K562 (cell line): ENCODE data around the gene TVP23B. TPM values are rescaled to one million over a fixed set of nuclear protein-coding genes. Genes with fewer than 3 reads are reported as not detected.

ENCODE experiments used
- BACH1 ChIP-seq: fragments of 200-800 bp; sonication (Bioruptor generic); IDR thresholded peaks from 2 replicates; pipeline ENCODE4 v1.6.1; 2016; ENCODE audit warnings: missing genetic modification characterization, missing compliant biosample characterization
- FOXJ2 ChIP-seq: fragments of 200-800 bp; sonication (Bioruptor generic); IDR thresholded peaks from 2 replicates; pipeline ENCODE4 v1.6.1; 2016; ENCODE audit warnings: missing genetic modification characterization, missing compliant biosample characterization
- HDAC1 ChIP-seq, 2 experiments: fragments of 450-650 bp; IDR thresholded peaks; 2 replicates each; pipeline ENCODE4 v1.6.1; 2016 to 2017; ENCODE audit warnings: inconsistent platforms in 1 of 2, mild to moderate bottlenecking in 1 of 2, moderate library complexity in 1 of 2
- ZFPM2 ChIP-seq: fragments of 250-450 bp; sonication (Bioruptor Pico); IDR thresholded peaks from 2 replicates; pipeline ENCODE4 v1.5.1; 2022; ENCODE audit warnings: mild to moderate bottlenecking
- polyA plus RNA-seq, 8 experiments: library from polyadenylated mRNA; depleted of rRNA in 4 of 8; stranded (reverse) in 5 of 8; unstranded in 3 of 8; fragments of >200 nt; fragmentation: Nextera tagmentation in 2 of 8; fragmentation: Illumina TruSeq in 1 of 8; extraction: Ambion mirVana in 2 of 8; extraction: Trizol in 1 of 8; gene quantifications; 2 replicates each; pipeline versions ENCODE4 v1.2.1 to v1.2.3, GENCODE V29; 2011 to 2014; ENCODE audit warnings: inconsistent platforms in 1 of 8, missing spikeins in 1 of 8
- total RNA-seq, 7 experiments: library from RNA; depleted of rRNA in 6 of 7; stranded (reverse); fragments of >200 nt in 6 of 7; fragmentation: Illumina TruSeq in 2 of 7; extraction: Trizol in 2 of 7; gene quantifications; 2 replicates each; pipeline versions ENCODE4 v1.2.1 to v1.2.3, GENCODE V29; 2011 to 2021; ENCODE audit warnings: low replicate concordance in 1 of 7

TVP23B gene
- total and polyA plus RNA-seq, 9 of the 15 experiments (the other 6 are each of a cell fraction or from before 2014, with no cell fraction given), result 10.4 to 52.8 (median 15.8) TPM

- TF ChIP-seq FOXJ2 (no peak), ZFPM2 (CRISPR knock-in tag) (no peak), BACH1 (tag) (no peak), HDAC1 (IDR thresholded peaks at IDR 0.05) (0 out of 4 replicates have a peak, but pooled peaks of 1 of the 2 experiments have one; percentile 11)
Measured at GRCh38 chr17:18855831-18856569, 75.0 kb downstream of the TVP23B start (continued).

Other genes with a start within 250 kb of the TVP23B start
- gene TBC1D28, start 136.8 kb upstream of the TVP23B start, total RNA-seq (2014; rRNA removed), result not detected in 2 replicates
- not detected in 2 replicates for gene TBC1D28, start 136.8 kb upstream of the TVP23B start, total RNA-seq (2014; rRNA removed; fragmentation: Illumina TruSeq; extraction: Trizol)
- gene TBC1D28, start 136.8 kb upstream of the TVP23B start, total RNA-seq (2015; rRNA removed; fragmentation: Illumina TruSeq; extraction: Trizol), result not detected in 2 replicates
- gene TBC1D28, start 136.8 kb upstream of the TVP23B start, total RNA-seq (2021), result not detected in 2 replicates
- not detected in 2 replicates for gene TBC1D28, start 136.8 kb upstream of the TVP23B start, polyA plus RNA-seq (2011; rRNA removed)
- gene TBC1D28, start 136.8 kb upstream of the TVP23B start, polyA plus RNA-seq (2014; fragmentation: Illumina TruSeq; extraction: Trizol), result not detected in 2 replicates
- not detected for gene TBC1D28, start 136.8 kb upstream of the TVP23B start, polyA plus RNA-seq (2014; fragmentation: Nextera tagmentation; extraction: Ambion mirVana)
- 0.07 TPM in 1 of 2 replicates, not detected in the other for gene TBC1D28, start 136.8 kb upstream of the TVP23B start, polyA plus RNA-seq (2014; rRNA removed)
- gene FOXO3B, start 98.9 kb upstream of the TVP23B start, total RNA-seq (2014; rRNA removed), result 2.7 and 3.8 TPM in 2 replicates
- 1.1 and 1.3 TPM in 2 replicates for gene FOXO3B, start 98.9 kb upstream of the TVP23B start, total RNA-seq (2014; rRNA removed; fragmentation: Illumina TruSeq; extraction: Trizol)
- 1.6 and 1.8 TPM in 2 replicates for gene FOXO3B, start 98.9 kb upstream of the TVP23B start, total RNA-seq (2015; rRNA removed; fragmentation: Illumina TruSeq; extraction: Trizol)
- 3.9 and 5.2 TPM in 2 replicates for gene FOXO3B, start 98.9 kb upstream of the TVP23B start, total RNA-seq (2021)
- gene FOXO3B, start 98.9 kb upstream of the TVP23B start, polyA plus RNA-seq (2011; rRNA removed), result 2.4 and 4.0 TPM in 2 replicates
- 3.9 and 5.0 TPM in 2 replicates for gene FOXO3B, start 98.9 kb upstream of the TVP23B start, polyA plus RNA-seq (2014; fragmentation: Illumina TruSeq; extraction: Trizol)
- under 1 TPM; 0.25 to 0.41 TPM for gene FOXO3B, start 98.9 kb upstream of the TVP23B start, polyA plus RNA-seq (2014; fragmentation: Nextera tagmentation; extraction: Ambion mirVana)
- gene FOXO3B, start 98.9 kb upstream of the TVP23B start, polyA plus RNA-seq (2014; rRNA removed), result 2.4 TPM in 2 replicates
- gene FBXW10, start 37.1 kb upstream of the TVP23B start, total RNA-seq (2014; rRNA removed), result not detected in 2 replicates
- not detected in 2 replicates for gene FBXW10, start 37.1 kb upstream of the TVP23B start, total RNA-seq (2014; rRNA removed; fragmentation: Illumina TruSeq; extraction: Trizol)
- not detected in 2 replicates for gene FBXW10, start 37.1 kb upstream of the TVP23B start, total RNA-seq (2015; rRNA removed; fragmentation: Illumina TruSeq; extraction: Trizol)
- gene FBXW10, start 37.1 kb upstream of the TVP23B start, total RNA-seq (2021), result not detected in 2 replicates
- gene FBXW10, start 37.1 kb upstream of the TVP23B start, polyA plus RNA-seq (2011; rRNA removed), result not detected in 2 replicates
- not detected in 2 replicates for gene FBXW10, start 37.1 kb upstream of the TVP23B start, polyA plus RNA-seq (2014; fragmentation: Illumina TruSeq; extraction: Trizol)
- gene FBXW10, start 37.1 kb upstream of the TVP23B start, polyA plus RNA-seq (2014; fragmentation: Nextera tagmentation; extraction: Ambion mirVana), result not detected
- not detected in 2 replicates for gene FBXW10, start 37.1 kb upstream of the TVP23B start, polyA plus RNA-seq (2014; rRNA removed)
- gene PRPSAP2, start 76.9 kb downstream of the TVP23B start, total RNA-seq (2014; rRNA removed), result 40.0 and 47.8 TPM in 2 replicates
- 41.6 and 50.4 TPM in 2 replicates for gene PRPSAP2, start 76.9 kb downstream of the TVP23B start, total RNA-seq (2014; rRNA removed; fragmentation: Illumina TruSeq; extraction: Trizol)
- 33.1 and 34.1 TPM in 2 replicates for gene PRPSAP2, start 76.9 kb downstream of the TVP23B start, total RNA-seq (2015; rRNA removed; fragmentation: Illumina TruSeq; extraction: Trizol)
- 32.8 TPM in 2 replicates for gene PRPSAP2, start 76.9 kb downstream of the TVP23B start, total RNA-seq (2021)
- 43.4 and 56.7 TPM in 2 replicates for gene PRPSAP2, start 76.9 kb downstream of the TVP23B start, polyA plus RNA-seq (2011; rRNA removed)
- 39.2 and 42.1 TPM in 2 replicates for gene PRPSAP2, start 76.9 kb downstream of the TVP23B start, polyA plus RNA-seq (2014; fragmentation: Illumina TruSeq; extraction: Trizol)
- gene PRPSAP2, start 76.9 kb downstream of the TVP23B start, polyA plus RNA-seq (2014; fragmentation: Nextera tagmentation; extraction: Ambion mirVana), result 10 to 100 TPM; 15.5 to 23.1 TPM
- gene PRPSAP2, start 76.9 kb downstream of the TVP23B start, polyA plus RNA-seq (2014; rRNA removed), result 35.7 and 40.5 TPM in 2 replicates
- gene SLC5A10, start 171.0 kb downstream of the TVP23B start, total RNA-seq (2014; rRNA removed), result 0.09 TPM in 1 of 2 replicates, not detected in the other
- gene SLC5A10, start 171.0 kb downstream of the TVP23B start, total RNA-seq (2014; rRNA removed; fragmentation: Illumina TruSeq; extraction: Trizol), result not detected in 2 replicates
- gene SLC5A10, start 171.0 kb downstream of the TVP23B start, total RNA-seq (2015; rRNA removed; fragmentation: Illumina TruSeq; extraction: Trizol), result 0.04 TPM in 1 of 2 replicates, not detected in the other
- not detected in 2 replicates for gene SLC5A10, start 171.0 kb downstream of the TVP23B start, total RNA-seq (2021)
- gene SLC5A10, start 171.0 kb downstream of the TVP23B start, polyA plus RNA-seq (2011; rRNA removed), result 0.01 and 0.03 TPM in 2 replicates
- gene SLC5A10, start 171.0 kb downstream of the TVP23B start, polyA plus RNA-seq (2014; fragmentation: Illumina TruSeq; extraction: Trizol), result 0.04 TPM in 1 of 2 replicates, not detected in the other
- not detected for gene SLC5A10, start 171.0 kb downstream of the TVP23B start, polyA plus RNA-seq (2014; fragmentation: Nextera tagmentation; extraction: Ambion mirVana)
- gene SLC5A10, start 171.0 kb downstream of the TVP23B start, polyA plus RNA-seq (2014; rRNA removed), result 0.03 and 0.05 TPM in 2 replicates
- 7.6 and 12.9 TPM in 2 replicates for gene FAM83G, start 223.6 kb downstream of the TVP23B start, total RNA-seq (2014; rRNA removed)
- gene FAM83G, start 223.6 kb downstream of the TVP23B start, total RNA-seq (2014; rRNA removed; fragmentation: Illumina TruSeq; extraction: Trizol), result 1.9 and 2.3 TPM in 2 replicates
- 4.2 and 5.6 TPM in 2 replicates for gene FAM83G, start 223.6 kb downstream of the TVP23B start, total RNA-seq (2015; rRNA removed; fragmentation: Illumina TruSeq; extraction: Trizol)
- gene FAM83G, start 223.6 kb downstream of the TVP23B start, total RNA-seq (2021), result 9.1 and 10.3 TPM in 2 replicates
- gene FAM83G, start 223.6 kb downstream of the TVP23B start, polyA plus RNA-seq (2011; rRNA removed), result 3.4 and 4.2 TPM in 2 replicates
- gene FAM83G, start 223.6 kb downstream of the TVP23B start, polyA plus RNA-seq (2014; fragmentation: Illumina TruSeq; extraction: Trizol), result 4.8 and 6.5 TPM in 2 replicates
- gene FAM83G, start 223.6 kb downstream of the TVP23B start, polyA plus RNA-seq (2014; fragmentation: Nextera tagmentation; extraction: Ambion mirVana), result under 1 TPM in 1 of 2 experiments, not detected in 1; 0.04 TPM
- gene FAM83G, start 223.6 kb downstream of the TVP23B start, polyA plus RNA-seq (2014; rRNA removed), result 5.5 and 5.7 TPM in 2 replicates